HL-60/S4 (cell line): ENCODE results near the gene PPEF2.
"Not testable (repeated sequence)": the region's sequence is repeated elsewhere in the genome, so short reads cannot be mapped to it uniquely, and the experiment has no call there.

Experiments
- in situ Hi-C: fragments of 300-500 bp; cut with MboI; formaldehyde crosslinking; loops from 2 replicates; pipeline ENCODE4 v1.14.3; 2022; ENCODE audit warnings: low sequenced_read_pairs

Gene PPEF2

GRCh38 chr4:75902352-75902751 is at the start of gene PPEF2:
TSS of gene PPEF2 (minus strand) at chr4:75902452. CDS start at chr4:75896325, 6,127 bp downstream.
- in situ Hi-C loops = no loop called here

- in situ Hi-C loops = no loop called here
These were observed 48.1 kb upstream of the PPEF2 start for GRCh38 chr4:75950213-75950815.

- in situ Hi-C loops = no loop called here
These were observed 46.7 kb upstream of the PPEF2 start for GRCh38 chr4:75948822-75949444.

GRCh38 chr4:75940692-75941253 is 38.5 kb upstream of the PPEF2 start, which contains the start of gene NAAA:
TSS of gene NAAA (minus strand) at chr4:75941013. CDS start at chr4:75940949, 64 bp downstream.
- in situ Hi-C loops = no loop called here

- in situ Hi-C loops = no loop called here
These were observed 37.8 kb upstream of the PPEF2 start for GRCh38 chr4:75939890-75940691.

- in situ Hi-C loops = no loop called here
These were observed 33.4 kb upstream of the PPEF2 start for GRCh38 chr4:75935628-75936027.

GRCh38 chr4:75930152-75930551 is 27.9 kb upstream of the PPEF2 start:
- in situ Hi-C loops = no loop called here

- in situ Hi-C loops = not testable (repeated sequence)
These were observed 22.7 kb upstream of the PPEF2 start for GRCh38 chr4:75924916-75925315.

GRCh38 chr4:75924309-75924827 is 22.1 kb upstream of the PPEF2 start:
- in situ Hi-C loops = no loop called here

GRCh38 chr4:75922588-75922987 is 20.3 kb upstream of the PPEF2 start:
- in situ Hi-C loops = no loop called here

- in situ Hi-C loops = no loop called here
These were observed 19.7 kb upstream of the PPEF2 start for GRCh38 chr4:75921910-75922309.

GRCh38 chr4:75920327-75920726 is 18.1 kb upstream of the PPEF2 start:
- in situ Hi-C loops = no loop called here

GRCh38 chr4:75919920-75920319 is 17.7 kb upstream of the PPEF2 start:
- in situ Hi-C loops = no loop called here

GRCh38 chr4:75916091-75916661 is 13.9 kb upstream of the PPEF2 start:
- in situ Hi-C loops = no loop called here

GRCh38 chr4:75912968-75913367 is 10.7 kb upstream of the PPEF2 start:
- in situ Hi-C loops = no loop called here

GRCh38 chr4:75910831-75911230 is 8.6 kb upstream of the PPEF2 start:
- in situ Hi-C loops = not testable (repeated sequence)

GRCh38 chr4:75909405-75909804 is 7.2 kb upstream of the PPEF2 start:
- in situ Hi-C loops = no loop called here

- in situ Hi-C loops = no loop called here
These were observed 6.3 kb upstream of the PPEF2 start for GRCh38 chr4:75908555-75908954.

GRCh38 chr4:75907966-75908365 is 5.7 kb upstream of the PPEF2 start:
- in situ Hi-C loops = no loop called here

GRCh38 chr4:75904076-75904475 is 1.8 kb upstream of the PPEF2 start:
- in situ Hi-C loops = no loop called here

- in situ Hi-C loops = no loop called here
These were observed 3.7 kb downstream of the PPEF2 start for GRCh38 chr4:75898536-75898935.
